ENCODE measurements around the gene RSRC1. TPM values are rescaled to one million over a fixed set of nuclear protein-coding genes. Genes with fewer than 3 reads are reported as not detected.
"Not testable (repeated sequence)": the region's sequence is repeated elsewhere in the genome, so short reads cannot be mapped to it uniquely, and the experiment has no call there.

Gene RSRC1
- polyA plus RNA-seq, 4 donors: 31.8 to 35.4 (median 33.3) TPM

DNA sequence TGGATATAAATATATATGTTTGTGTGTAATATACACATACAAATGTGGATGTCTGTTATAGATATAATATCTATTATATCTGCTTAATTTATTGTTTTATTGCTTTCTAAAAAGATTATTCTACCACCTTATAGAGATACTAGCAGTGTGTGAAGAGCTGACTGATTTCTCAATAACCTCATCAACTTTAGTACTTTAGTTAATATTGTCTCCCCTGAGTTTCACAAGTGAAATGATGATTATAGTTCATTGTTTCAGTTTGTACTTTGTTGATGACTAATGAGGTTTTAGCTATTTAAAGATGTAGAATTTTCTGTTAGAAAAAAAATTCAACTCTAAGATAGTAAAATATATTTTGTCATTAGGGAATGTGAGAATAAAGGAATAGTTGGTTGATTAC, 11.4 kb downstream of the RSRC1 start:
- no peak for DNase-seq (ENCODE audit: low read depth in 4 of 4, low spot score in 2 of 4)

- DNase-seq (ENCODE audit: low read depth in 4 of 4, low spot score in 2 of 4): not testable (repeated sequence)
Measured at GRCh38 chr3:158122721-158123120, 12.8 kb downstream of the RSRC1 start.

DNA sequence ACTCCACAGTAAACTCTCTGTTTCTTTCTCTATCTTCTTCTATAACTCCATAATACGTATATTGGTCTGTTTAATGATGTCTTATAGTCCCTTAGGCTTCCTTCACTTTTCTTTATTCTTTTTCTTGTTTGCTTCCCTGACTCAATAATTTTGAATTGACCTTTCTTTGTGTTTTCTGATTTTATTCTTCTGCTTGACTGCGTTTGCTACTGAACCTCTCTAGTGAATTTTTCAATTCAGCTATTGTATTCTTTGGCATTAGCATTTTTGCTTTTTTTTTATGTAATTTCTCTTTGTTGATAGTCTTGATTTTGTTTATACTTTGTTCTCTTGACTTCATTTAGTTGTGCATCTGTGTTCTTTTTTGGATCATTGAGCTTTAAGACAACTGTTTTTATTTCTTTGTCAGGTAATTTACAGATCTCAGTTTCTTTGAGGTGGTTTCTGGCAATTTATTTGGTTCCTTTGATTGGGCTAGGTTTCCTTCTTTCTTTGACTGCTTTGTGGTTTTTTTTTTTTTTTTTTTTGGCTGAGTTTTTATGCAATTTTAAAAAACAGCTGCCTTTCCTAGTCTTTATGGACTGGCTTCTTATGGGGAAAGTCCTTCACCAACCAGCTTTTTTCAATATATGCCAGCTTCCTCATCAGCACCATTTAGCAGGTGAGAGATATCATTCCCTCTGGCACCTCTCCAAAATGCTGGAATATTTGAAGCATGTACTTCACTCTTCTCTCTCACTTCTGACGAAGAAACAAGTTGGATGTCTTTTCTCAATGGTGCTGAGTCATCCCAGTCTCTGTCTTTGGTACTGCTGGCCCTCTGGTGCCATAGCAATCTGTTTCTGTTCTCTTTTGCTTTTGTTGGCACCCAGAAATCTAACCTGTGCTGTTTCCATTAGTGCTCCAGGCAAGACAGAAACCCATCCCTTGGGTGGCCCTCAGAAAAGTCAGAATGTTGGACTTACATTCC, 17.6 kb downstream of the RSRC1 start:
- DNase-seq (ENCODE audit: low read depth in 4 of 4, low spot score in 2 of 4): no peak

DNA sequence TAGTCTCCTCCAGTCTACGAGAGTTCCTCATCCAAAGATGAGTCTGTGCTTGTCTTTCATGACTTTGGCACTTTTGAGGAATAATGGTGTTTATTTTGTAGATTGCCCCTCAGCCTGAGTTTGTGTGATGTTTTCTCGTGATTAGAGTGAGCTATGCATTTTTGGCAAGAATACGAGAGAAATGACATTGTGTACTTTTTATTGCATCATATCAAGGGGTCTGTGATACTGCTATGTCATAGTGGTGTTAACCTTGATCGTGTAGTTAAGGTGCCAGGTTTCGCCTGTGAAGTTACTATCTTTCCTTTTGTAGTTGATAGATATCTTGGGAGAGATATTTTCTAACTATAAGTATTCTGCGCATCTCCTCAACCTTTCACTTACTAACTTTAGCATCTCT, 18.9 kb downstream of the RSRC1 start:
- DNase-seq (ENCODE audit: low read depth in 4 of 4, low spot score in 2 of 4): no peak

- DNase-seq (ENCODE audit: low read depth in 4 of 4, low spot score in 2 of 4): no peak
Measured at GRCh38 chr3:158134363-158134762, 24.5 kb downstream of the RSRC1 start.

DNA sequence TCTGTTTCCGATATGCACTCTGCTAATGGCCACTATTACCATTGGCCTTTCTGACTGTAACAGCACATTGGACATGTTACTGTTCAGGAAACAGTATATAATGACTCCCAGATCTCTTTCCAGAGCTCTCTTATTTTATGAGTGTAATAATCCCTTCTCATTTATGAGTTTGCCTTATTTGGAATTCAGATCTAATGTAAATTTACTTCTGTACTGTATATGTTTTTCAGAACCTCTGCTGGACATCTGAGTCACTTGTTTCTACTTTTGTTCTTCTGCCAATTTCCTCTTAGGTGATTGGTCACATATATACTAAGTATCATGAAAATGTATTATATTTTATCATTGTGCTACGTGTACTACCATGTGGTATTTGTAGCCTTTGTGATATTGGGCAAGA, 30.5 kb downstream of the RSRC1 start:
- DNase-seq (ENCODE audit: low read depth in 4 of 4, low spot score in 2 of 4): no peak

DNA sequence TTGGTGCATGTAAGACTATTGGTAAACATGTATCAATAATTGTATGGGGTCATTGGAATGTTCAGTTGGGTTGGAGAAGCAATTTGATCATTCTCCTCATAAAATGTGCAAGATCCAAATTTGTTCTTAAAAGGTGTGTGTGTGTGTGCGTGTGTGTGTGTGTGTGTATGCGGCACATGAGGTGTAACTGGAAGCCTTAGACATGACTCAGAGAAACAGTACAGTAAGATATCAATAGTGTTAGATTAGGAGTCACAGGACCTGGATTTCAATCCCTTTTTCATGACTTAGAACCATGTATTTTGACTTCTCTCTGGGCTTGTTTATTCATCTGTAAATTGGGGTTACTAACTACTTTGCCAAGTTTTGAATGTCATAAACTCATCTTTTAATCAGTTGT, 38.3 kb downstream of the RSRC1 start:
- no peak for DNase-seq (ENCODE audit: low read depth in 4 of 4, low spot score in 2 of 4)

DNA sequence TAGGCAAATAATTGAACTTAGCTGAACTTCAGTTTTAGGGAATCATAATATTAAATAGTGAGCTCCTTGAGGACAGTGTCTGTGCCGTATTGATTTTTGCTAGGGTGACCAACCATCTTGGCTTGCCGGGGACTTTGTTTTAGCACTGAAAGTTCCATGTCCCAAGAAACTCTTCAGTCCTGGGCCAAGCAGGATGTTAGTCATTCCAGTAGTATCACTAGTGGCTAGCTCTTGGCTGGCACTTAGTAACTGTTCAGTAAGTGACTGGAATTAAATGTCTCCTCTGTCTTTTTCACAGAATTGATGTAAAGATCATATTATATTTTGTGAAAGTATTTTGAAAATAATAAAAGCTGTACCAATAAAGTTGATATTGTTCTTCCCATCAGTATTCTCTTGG, 42.3 kb downstream of the RSRC1 start:
- DNase-seq (ENCODE audit: low read depth in 4 of 4, low spot score in 2 of 4): no peak

DNA sequence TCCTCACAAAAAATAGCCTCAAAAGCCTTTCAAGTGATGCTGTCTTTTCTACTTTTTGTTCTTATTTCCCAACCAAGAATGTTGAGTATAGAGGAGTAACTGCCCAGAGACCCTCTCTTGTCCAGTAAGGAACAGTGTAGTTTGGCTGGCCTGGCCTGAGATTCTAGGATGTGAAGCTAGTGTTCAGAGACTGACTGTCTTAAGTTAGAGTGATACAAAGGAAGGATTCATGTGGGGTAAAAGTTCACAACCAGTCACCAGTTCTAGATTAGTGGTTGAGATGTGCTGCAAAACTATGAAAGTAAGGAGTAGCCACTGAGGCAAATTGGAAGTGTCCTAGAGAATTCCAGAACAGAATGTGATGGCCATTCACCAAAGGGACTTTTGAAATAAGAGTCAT, 49.1 kb downstream of the RSRC1 start:
- DNase-seq (ENCODE audit: low read depth in 4 of 4, low spot score in 2 of 4): no peak

DNA sequence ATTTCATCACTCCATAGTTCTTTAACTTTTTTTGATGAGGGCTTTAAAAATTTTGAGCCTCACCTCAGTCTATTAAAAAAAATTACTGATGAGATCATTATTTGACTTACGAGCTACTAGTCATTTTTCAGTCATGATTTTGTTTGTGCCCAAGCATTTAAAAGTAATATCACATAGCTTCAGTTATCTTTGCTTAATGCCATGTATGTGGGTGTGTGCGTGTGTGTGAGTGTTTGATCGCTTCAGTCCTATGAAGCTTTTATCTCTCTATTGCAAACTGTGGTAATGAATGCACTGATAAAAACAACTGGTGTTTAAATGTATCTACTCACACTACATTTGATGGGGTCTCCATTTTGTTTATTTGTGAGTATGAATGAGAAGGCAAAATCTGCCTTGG, 49.8 kb downstream of the RSRC1 start:
- DNase-seq (ENCODE audit: low read depth in 4 of 4, low spot score in 2 of 4): no peak

- no peak for DNase-seq (ENCODE audit: low read depth in 4 of 4, low spot score in 2 of 4)
Measured at GRCh38 chr3:158160958-158161357, 51.1 kb downstream of the RSRC1 start.

GRCh38 chr3:158165141-158165655, 55.3 kb downstream of the RSRC1 start:
- DNase-seq (ENCODE audit: low read depth in 4 of 4, low spot score in 2 of 4): no peak

DNA sequence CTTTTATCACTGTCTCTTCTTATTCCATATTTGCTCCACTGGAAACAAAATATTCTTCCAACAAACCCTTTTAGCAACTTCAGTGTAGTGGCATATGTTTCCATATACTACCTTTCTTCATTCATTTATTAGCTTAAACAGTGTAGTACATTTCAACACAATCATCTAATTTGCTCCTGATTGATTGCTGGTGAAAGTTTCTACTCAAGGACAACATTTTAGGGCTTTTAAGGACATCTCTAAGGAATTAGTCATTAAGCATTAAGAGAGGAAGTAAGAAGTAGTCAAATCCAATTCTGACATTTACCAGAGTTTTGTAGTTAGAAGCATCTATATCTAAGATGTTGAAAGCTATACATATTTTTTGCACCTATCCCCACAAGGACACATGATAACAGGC, 55.8 kb downstream of the RSRC1 start:
- no peak for DNase-seq (ENCODE audit: low read depth in 4 of 4, low spot score in 2 of 4)

DNA sequence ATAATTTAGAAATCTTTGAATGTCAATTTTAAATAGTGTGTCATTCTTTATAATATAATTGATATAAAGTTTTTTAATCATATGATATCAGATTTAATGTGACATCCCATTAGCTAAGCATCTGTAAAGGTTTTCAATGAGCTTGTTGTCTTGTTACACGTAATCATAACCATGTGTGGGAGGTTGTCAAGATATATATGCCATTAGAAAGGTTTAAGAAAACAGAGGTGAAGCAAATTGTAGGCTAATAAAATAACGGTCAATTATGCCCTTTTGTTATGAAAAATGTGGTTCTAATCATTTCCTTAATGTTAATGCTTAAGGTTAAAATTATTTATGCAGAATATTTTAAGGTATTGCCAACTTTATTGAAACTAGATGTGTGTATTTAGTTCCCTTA, 56.3 kb downstream of the RSRC1 start:
- DNase-seq (ENCODE audit: low read depth in 4 of 4, low spot score in 2 of 4): no peak

GRCh38 chr3:158167737-158168557, 58.1 kb downstream of the RSRC1 start:
- DNase-seq (ENCODE audit: low read depth in 4 of 4, low spot score in 2 of 4): no peak

GRCh38 chr3:158169091-158169491, 59.2 kb downstream of the RSRC1 start:
- DNase-seq (ENCODE audit: low read depth in 4 of 4, low spot score in 2 of 4): no peak

- no peak for DNase-seq (ENCODE audit: low read depth in 4 of 4, low spot score in 2 of 4)
Measured at GRCh38 chr3:158181096-158181495, 71.2 kb downstream of the RSRC1 start.

- peak in 1 of 4 donors; percentile 7 for DNase-seq (ENCODE audit: low read depth in 4 of 4, low spot score in 2 of 4)
Measured at GRCh38 chr3:158185711-158186110, 75.8 kb downstream of the RSRC1 start.

DNA sequence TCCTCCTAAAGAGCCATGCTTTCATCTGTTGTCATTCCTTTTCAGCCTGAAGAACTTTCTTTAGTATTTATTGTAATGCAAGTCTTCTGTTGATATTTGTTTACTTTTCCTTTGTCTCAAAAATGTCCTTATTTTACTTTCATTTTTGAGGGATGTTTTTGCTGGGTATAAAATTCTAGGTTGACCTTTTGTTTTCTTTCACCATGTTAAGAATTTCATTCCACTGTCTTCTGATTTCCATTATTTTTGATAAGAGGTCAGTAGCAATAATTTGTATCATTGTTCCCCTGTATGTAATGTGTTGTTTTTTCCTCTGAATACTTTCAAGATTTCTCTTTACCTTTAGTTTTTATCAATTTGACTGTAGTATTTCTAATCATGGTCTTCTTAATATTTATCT, 91.1 kb downstream of the RSRC1 start:
- DNase-seq (ENCODE audit: low read depth in 4 of 4, low spot score in 2 of 4): no peak

- no peak for DNase-seq (ENCODE audit: low read depth in 4 of 4, low spot score in 2 of 4)
Measured at GRCh38 chr3:158205324-158205723, 95.4 kb downstream of the RSRC1 start.

GRCh38 chr3:158205994-158206393, 96.1 kb downstream of the RSRC1 start:
- no peak for DNase-seq (ENCODE audit: low read depth in 4 of 4, low spot score in 2 of 4)
